IPS-20b (cell line): ENCODE results near the gene LMOD1.

Source experiments
- H3K27ac ChIP-seq: one replicate; pipeline ENCODE4 v1.5.1; 2013; ENCODE audit warnings: low read length
- H3K27me3 ChIP-seq: 2 replicates; pipeline ENCODE4 v1.6.1; 2013; ENCODE audit warnings: mild to moderate bottlenecking, low read length, inconsistent platforms; ENCODE audit not compliant: insufficient read depth
- H3K36me3 ChIP-seq: 2 replicates; pipeline ENCODE4 v1.6.1; 2013; ENCODE audit warnings: low read depth, mild to moderate bottlenecking, inconsistent platforms, low read length, moderate library complexity; ENCODE audit not compliant: insufficient read depth
- H3K4me1 ChIP-seq: 2 replicates; pipeline ENCODE4 v1.6.1; 2013; ENCODE audit warnings: mild to moderate bottlenecking, control low read depth, inconsistent platforms, low read length, moderate library complexity; ENCODE audit not compliant: insufficient read depth
- H3K4me3 ChIP-seq: 2 replicates; pipeline ENCODE4 v1.5.1; 2013; ENCODE audit warnings: mild to moderate bottlenecking, low read length, inconsistent platforms
- H3K9ac ChIP-seq: 2 replicates; pipeline ENCODE4 v1.6.1; 2013; ENCODE audit warnings: low read depth, mild to moderate bottlenecking, inconsistent platforms, low read length, moderate library complexity
- H3K9me3 ChIP-seq: 2 replicates; pipeline ENCODE4 v1.6.1; 2013; ENCODE audit warnings: mild to moderate bottlenecking, low read depth, low read length, inconsistent platforms; ENCODE audit not compliant: insufficient read depth

The LMOD1 gene

DNA sequence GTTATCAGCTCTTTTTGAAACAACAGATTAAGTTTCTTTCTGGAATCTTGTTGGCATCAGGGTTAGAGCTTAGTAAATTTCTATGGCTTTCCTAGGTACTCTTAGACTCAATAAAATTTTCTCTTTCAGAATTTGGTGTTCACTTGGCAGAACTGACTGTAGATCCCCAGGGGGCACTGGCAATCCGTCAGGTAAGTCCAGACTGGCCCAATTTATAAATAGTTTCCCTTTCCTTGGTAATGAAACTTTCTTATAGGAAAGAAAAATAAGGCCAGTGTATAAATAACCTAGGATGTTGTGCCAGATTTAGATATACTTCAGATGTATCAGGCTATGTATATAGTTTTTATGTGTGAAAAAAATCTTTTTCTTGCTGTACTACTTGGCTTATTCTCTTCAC, 99.2 kb downstream of the LMOD1 start:
- H3K4me1 ChIP-seq = peaks cover 10% of the 10 kb centered on the region
- H3K27me3 ChIP-seq = no peaks in the 10 kb centered on the region
- no peak overlapping the region for H3K27ac ChIP-seq
- H3K36me3 ChIP-seq = peaks cover 57% of the 10 kb centered on the region
- no peak overlapping the region for H3K4me3 ChIP-seq
- H3K9ac ChIP-seq = no peak overlapping the region
- H3K9me3 ChIP-seq = no peaks in the 10 kb centered on the region
